GM06990 (cell line): ENCODE measurements around the gene FBXO31.

Experiments
- DNase-seq: peaks from one replicate; pipeline ENCODE4 v3.0.0-alpha.2; 2011; ENCODE audit not compliant: insufficient read length; ENCODE audit errors: extremely low read depth
- H3K27me3 ChIP-seq: replicated peaks from 2 replicates; pipeline ENCODE4 v1.6.0; 2011; ENCODE audit warnings: low read length; ENCODE audit not compliant: control insufficient read depth, insufficient read depth
- H3K36me3 ChIP-seq: 2 replicates; pipeline ENCODE4 v1.5.1; 2011; ENCODE audit warnings: low read length; ENCODE audit not compliant: control insufficient read depth, insufficient read depth
- H3K4me3 ChIP-seq: replicated peaks from 2 replicates; pipeline ENCODE4 v1.5.1; 2011; ENCODE audit warnings: low read depth, mild to moderate bottlenecking, control low read depth, low read length
- CTCF ChIP-seq: IDR thresholded peaks from 2 replicates; pipeline ENCODE4 v1.5.1; 2011; ENCODE audit warnings: low read length, control low read depth, mild to moderate bottlenecking, inconsistent platforms; ENCODE audit not compliant: insufficient read depth, poor library complexity, severe bottlenecking

Gene FBXO31

DNA sequence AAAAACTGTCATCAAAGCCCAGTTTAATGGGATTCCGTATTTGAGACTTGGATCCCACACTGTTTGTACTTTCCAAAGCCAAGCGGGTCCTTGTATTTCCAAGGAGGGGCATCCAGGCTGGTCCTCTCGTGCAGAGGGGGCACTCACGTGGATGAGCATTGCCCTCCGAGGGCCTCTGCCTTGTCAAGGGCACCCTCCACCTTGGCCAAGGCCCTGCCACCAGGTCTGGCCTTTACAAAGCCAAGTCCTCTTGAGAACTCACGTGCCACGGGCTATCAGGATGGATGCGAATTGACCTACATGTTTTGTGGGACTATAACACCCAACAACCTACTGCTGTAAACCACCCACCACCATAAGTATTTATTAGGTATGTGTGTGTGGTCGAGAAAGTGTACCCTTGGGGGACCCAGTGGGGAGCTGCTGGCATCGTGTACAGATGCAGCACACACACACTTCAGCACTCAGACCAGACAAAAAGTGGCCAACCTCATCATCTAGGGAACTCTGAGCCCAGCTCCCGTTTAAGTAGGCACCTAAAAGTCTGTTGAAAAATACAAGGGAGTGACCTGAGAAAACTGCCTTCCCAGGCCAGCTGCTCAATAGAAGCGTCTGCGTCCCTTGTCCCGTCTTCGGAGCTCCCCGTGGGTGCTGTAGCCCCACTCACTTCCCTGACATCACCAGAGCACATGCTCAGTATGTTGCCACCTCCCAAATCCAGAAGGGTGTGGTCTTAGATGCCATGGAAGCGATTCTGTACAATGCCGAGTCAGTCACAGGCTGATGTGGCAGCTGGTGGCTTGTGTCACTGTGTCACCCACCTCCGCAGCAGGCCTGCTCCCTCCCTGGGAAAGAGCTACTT, 21.4 kb upstream of the FBXO31 start:
- peaks cover 6% of the 10 kb centered on the region for H3K36me3 ChIP-seq
- DNase-seq: no peak
- no peaks in the 10 kb centered on the region for H3K27me3 ChIP-seq
- no peak overlapping the region for H3K4me3 ChIP-seq
- TF ChIP-seq CTCF: no peak

DNA sequence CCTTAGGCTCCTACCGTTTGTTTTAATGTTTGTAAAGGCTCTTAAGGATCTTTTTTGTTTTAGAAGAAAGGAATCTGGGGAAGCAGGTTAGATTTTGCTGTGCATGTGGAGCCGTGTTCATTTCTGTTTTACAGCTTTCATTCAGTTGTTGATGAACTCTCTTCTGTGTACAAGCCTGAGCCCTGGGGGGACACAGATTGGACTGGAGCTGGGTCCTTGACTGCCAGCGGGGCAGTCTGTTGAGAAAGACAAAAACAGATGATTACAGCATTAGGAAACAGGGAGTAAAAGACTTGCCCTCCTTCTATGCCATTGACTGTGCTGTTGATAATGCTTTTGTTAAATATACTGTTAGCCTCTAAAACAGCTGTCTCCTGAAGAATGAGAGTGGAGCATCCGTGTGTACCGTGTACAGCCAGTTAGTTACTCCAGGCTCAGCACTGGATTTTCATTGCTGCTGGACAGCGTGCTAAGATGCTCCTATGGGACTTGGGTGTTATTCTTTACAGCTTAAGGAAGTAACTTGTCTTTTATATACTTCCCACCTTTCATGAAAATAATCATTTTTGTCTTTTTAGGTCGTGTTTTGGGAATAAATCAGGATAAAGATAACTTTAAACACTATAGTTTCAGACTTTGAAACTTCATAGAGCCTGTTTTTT, 11.7 kb upstream of the FBXO31 start:
- Histone ChIP-seq H3K27me3 (no peaks in the 10 kb centered on the region), H3K4me3 (no peak overlapping the region), H3K36me3 (peaks cover 6% of the 10 kb centered on the region)
- no peak for TF ChIP-seq CTCF
- DNase-seq: no peak

DNA sequence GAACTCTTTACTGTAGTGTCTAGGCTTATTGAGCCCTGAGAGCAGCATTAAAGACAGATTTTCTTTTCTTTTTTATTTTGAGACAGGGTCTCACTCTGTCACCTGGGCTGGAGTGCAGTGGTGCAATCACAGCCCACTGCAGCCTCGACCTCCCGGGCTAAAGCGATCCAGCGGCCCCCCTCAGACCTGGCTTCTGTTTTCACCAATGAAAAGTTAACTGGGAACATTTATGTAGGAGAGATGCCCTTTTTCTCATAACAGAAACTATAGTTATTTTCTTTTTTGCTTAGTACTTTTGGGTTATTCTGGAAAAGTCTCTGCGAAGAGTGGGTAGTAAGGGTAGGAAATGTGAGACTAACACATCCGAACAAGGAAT, 10.1 kb upstream of the FBXO31 start:
- H3K36me3 ChIP-seq: peaks cover 2% of the 10 kb centered on the region
- DNase-seq: no peak
- no peak overlapping the region for H3K4me3 ChIP-seq
- H3K27me3 ChIP-seq: no peaks in the 10 kb centered on the region
- no peak for TF ChIP-seq CTCF

- H3K27me3 ChIP-seq: no peaks in the 10 kb centered on the region
- peak; percentile 62 for DNase-seq
- no peaks in the 10 kb centered on the region for H3K36me3 ChIP-seq
- H3K4me3 ChIP-seq: peak overlapping the region; percentile 80
- TF ChIP-seq CTCF: peak; percentile 12
Measured at GRCh38 chr16:87392821-87393679, 9.5 kb upstream of the FBXO31 start.

- Histone ChIP-seq H3K27me3 (no peaks in the 10 kb centered on the region), H3K36me3 (no peaks in the 10 kb centered on the region), H3K4me3 (peak within 1 kb of the TSS; percentile 80)
- peak; percentile 99 for DNase-seq
- no peak for TF ChIP-seq CTCF
Measured at GRCh38 chr16:87391950-87392820, 8.6 kb upstream of the FBXO31 start, which contains the start of gene MAP1LC3B. TSS of gene MAP1LC3B (plus strand) at chr16:87392336. CDS start at chr16:87392428, 92 bp downstream.
